Measurements from ENCODE around the gene KCTD15. TPM values are rescaled to one million over a fixed set of nuclear protein-coding genes. Genes with fewer than 3 reads are reported as not detected.

Gene KCTD15
- total and polyA plus RNA-seq, 8 donors = 21.8 to 78.1 (median 57.2) TPM

DNA sequence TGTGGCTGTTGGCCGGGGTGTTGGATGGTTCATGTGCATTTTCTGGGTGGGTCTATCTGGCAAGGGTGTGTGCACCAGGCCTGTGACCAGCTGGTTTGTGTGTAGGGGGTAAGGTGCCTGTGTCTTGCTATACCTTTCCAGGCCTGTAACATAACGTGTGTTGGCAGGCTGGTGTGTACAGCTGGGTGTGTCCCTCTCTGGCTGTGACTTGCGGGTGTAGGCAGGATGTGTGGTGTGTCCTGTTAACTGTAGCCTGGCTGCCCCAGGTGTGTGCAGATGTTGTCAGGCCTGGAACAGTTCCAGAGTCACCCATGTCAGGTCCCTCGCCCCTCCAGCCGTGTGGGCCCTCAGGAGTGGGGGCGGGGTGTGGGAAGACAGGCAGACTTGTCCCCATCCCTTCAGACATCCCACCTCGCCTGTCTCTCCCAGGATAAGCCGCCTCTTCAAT is 9.8 kb downstream of the KCTD15 start:
- Histone ChIP-seq H3K9me3 (no peaks in the 10 kb centered on the region), H3K27me3 (no peaks in the 10 kb centered on the region), H3K4me1 (no peaks in the 10 kb centered on the region), H3K36me3 (peaks cover 0 to 59% of the 10 kb centered on the region in 2 donors), H3K4me3 (no peak overlapping the region), H3K27ac (no peak overlapping the region)
- TF ChIP-seq, protein P1, sequence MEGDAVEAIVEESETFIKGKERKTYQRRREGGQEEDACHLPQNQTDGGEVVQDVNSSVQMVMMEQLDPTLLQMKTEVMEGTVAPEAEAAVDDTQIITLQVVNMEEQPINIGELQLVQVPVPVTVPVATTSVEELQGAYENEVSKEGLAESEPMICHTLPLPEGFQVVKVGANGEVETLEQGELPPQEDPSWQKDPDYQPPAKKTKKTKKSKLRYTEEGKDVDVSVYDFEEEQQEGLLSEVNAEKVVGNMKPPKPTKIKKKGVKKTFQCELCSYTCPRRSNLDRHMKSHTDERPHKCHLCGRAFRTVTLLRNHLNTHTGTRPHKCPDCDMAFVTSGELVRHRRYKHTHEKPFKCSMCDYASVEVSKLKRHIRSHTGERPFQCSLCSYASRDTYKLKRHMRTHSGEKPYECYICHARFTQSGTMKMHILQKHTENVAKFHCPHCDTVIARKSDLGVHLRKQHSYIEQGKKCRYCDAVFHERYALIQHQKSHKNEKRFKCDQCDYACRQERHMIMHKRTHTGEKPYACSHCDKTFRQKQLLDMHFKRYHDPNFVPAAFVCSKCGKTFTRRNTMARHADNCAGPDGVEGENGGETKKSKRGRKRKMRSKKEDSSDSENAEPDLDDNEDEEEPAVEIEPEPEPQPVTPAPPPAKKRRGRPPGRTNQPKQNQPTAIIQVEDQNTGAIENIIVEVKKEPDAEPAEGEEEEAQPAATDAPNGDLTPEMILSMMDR (IDR thresholded peaks at IDR 0.05) = no peak
- intact Hi-C loops (cut with DNase I) = no loop called here
- no peak for ATAC-seq
- no peak for DNase-seq

DNA sequence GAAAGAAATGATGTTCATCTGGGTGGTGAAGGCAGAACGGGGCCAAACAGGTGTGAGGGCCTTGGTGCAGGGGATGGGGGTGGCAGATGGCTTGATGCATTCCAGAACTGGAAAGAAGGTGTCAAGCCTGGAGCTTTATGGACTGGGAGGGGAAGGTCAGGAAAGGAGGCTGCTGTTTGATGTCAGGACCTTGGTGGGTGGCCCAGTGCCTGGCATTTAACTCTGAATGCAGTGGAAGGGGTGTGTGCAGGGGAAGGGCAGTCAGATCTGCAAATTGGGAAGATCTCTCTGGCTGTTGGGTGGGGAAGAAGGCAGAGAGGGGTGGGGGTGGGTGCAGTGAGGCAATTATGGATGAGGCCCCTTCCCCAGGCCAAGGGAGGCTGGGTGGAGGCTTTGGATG is 11.7 kb downstream of the KCTD15 start:
- intact Hi-C loops (cut with DNase I) = no loop called here
- TF ChIP-seq, protein P1 (IDR thresholded peaks at IDR 0.05) = no peak
- H3K9me3 ChIP-seq = no peaks in the 10 kb centered on the region
- H3K27me3 ChIP-seq = no peaks in the 10 kb centered on the region
- no peak overlapping the region for H3K27ac ChIP-seq
- peaks cover 0 to 63% of the 10 kb centered on the region in 2 donors for H3K36me3 ChIP-seq
- DNase-seq (no peak), ATAC-seq (no peak)
- H3K4me1 ChIP-seq = no peaks in the 10 kb centered on the region
- no peak overlapping the region for H3K4me3 ChIP-seq

DNA sequence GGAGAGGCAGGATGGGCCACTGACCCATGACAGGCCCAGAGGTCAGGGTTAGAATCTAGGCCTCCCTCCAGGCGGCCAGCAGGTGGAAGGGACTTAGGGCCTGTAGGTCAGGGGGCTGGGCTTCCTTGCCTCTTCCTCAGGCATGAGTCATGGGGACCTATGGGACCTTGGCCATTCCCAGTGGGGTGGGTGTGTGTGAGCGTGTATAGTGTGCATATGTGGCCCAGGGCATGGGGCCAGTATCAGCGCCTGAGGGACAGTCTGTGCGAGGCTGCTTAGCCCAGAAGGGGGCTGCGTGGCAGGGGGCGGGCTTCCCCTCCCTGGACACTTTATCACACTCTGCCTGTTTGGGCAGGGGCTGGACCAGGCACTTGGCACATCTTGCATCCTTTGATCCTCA is 13.3 kb downstream of the KCTD15 start:
- DNase-seq = no peak
- intact Hi-C loops (cut with DNase I) = no loop called here
- H3K27ac ChIP-seq = no peak overlapping the region
- TF ChIP-seq, protein P1 (IDR thresholded peaks at IDR 0.05) = no peak
- H3K36me3 ChIP-seq = peaks cover 0 to 53% of the 10 kb centered on the region in 2 donors
- no peaks in the 10 kb centered on the region for H3K9me3 ChIP-seq
- peaks cover 0 to 7% of the 10 kb centered on the region in 2 donors for H3K4me1 ChIP-seq
- H3K4me3 ChIP-seq = no peak overlapping the region
- no peak for ATAC-seq
- no peaks in the 10 kb centered on the region for H3K27me3 ChIP-seq

DNA sequence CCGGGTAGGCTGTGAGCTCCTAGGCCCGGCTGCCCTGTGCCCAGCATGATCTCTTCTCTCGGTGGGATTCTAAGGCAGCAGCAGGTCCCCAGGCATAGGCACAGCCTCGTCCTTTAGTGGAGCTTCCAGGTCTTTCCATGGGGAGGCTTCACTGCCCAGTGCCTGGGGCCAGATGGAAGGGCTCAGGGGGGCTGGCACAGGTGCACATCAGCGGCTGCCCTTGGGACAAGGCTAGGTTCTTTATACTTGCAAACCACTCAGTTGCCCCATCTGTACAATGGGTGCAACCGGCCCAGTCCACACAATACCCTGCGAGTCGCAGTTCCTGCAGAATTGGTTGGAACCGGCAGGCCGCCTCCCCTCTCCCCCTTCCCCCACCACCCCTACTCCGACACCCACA is 14.2 kb downstream of the KCTD15 start:
- ATAC-seq (no peak), DNase-seq (no peak)
- TF ChIP-seq, protein P1 (IDR thresholded peaks at IDR 0.05) = no peak
- no peaks in the 10 kb centered on the region for H3K27me3 ChIP-seq
- peaks cover 0 to 49% of the 10 kb centered on the region in 2 donors for H3K36me3 ChIP-seq
- H3K4me3 ChIP-seq = no peak overlapping the region
- intact Hi-C loops (cut with DNase I) = no loop called here
- peaks cover 0 to 14% of the 10 kb centered on the region in 2 donors for H3K4me1 ChIP-seq
- H3K27ac ChIP-seq = no peak overlapping the region
- H3K9me3 ChIP-seq = no peaks in the 10 kb centered on the region

DNA sequence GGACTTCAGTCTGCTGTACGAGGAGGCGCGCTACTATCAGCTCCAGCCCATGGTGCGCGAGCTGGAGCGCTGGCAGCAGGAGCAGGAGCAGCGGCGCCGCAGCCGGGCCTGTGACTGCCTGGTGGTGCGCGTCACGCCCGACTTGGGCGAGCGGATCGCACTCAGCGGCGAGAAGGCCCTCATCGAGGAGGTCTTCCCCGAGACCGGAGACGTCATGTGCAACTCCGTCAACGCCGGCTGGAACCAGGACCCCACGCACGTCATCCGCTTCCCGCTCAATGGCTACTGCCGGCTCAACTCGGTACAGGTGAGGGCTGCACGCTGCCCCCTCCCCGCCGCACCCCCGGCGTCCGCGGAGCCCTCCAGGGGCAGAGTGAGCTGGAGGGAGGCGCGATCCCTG is 14.6 kb downstream of the KCTD15 start:
- peaks cover 0 to 49% of the 10 kb centered on the region in 2 donors for H3K36me3 ChIP-seq
- no peak for ATAC-seq

More for the DNA sequence above, 14.6 kb downstream of the KCTD15 start:
- intact Hi-C loops (cut with DNase I) = no loop called here
- H3K27ac ChIP-seq = no peak overlapping the region
- H3K4me3 ChIP-seq = no peak overlapping the region
- H3K4me1 ChIP-seq = peaks cover 0 to 18% of the 10 kb centered on the region in 2 donors
- H3K9me3 ChIP-seq = no peaks in the 10 kb centered on the region
- H3K27me3 ChIP-seq = no peaks in the 10 kb centered on the region
- no peak for DNase-seq
- TF ChIP-seq, protein P1 (IDR thresholded peaks at IDR 0.05) = no peak

All from left lung (tissue), 10 donors.